ENCODE measurements around the gene RAPSN.

RAPSN gene

GRCh38 chr11:47409440-47410369 lies 39.2 kb downstream of the RAPSN start:
- Histone ChIP-seq H3K79me2 (ENCODE audit: control insufficient read depth, low read length) (no peaks in the 10 kb centered on the region), H3K4me1 (ENCODE audit: control insufficient read depth, low read length) (peaks cover 31% of the 10 kb centered on the region), H3K27ac (ENCODE audit: low read depth, low read length) (no peak overlapping the region), H3K9me3 (ENCODE audit: control insufficient read depth, insufficient read depth, low read length) (no peaks in the 10 kb centered on the region), H4K20me1 (ENCODE audit: control insufficient read depth, insufficient read depth, low read depth, low read length) (no peaks in the 10 kb centered on the region), H3F3A (ENCODE audit: control insufficient read depth, insufficient read depth) (peaks cover 17% of the 10 kb centered on the region), H3K9me2 (replicated peaks; ENCODE audit: control insufficient read depth, low read length) (no peaks in the 10 kb centered on the region), H3K4me3 (ENCODE audit: low read length) (peak overlapping the region; percentile 90; the same call in 1 of the 2 replicates), H3K36me3 (ENCODE audit: control insufficient read depth, low read length) (0 out of 2 replicates have a peak, but pooled peaks cover 3% of the 10 kb centered on the region), H3K27me3 (ENCODE audit: control insufficient read depth, low read length) (no peaks in the 10 kb centered on the region), H3K4me2 (ENCODE audit: low read length) (peak overlapping the region; percentile 87)
- TF ChIP-seq CTCF (IDR thresholded peaks at IDR 0.05; ENCODE audit: low read depth, low read length, poor library complexity, severe bottlenecking) (no peak), EZH2phosphoT487 (IDR thresholded peaks at IDR 0.05; ENCODE audit: borderline replicate concordance, low read length) (no peak)

- Histone ChIP-seq H3K9me3 (ENCODE audit: control insufficient read depth, insufficient read depth, low read length) (no peaks in the 10 kb centered on the region), H3K79me2 (ENCODE audit: control insufficient read depth, low read length) (no peaks in the 10 kb centered on the region), H3K9me2 (replicated peaks; ENCODE audit: control insufficient read depth, low read length) (no peaks in the 10 kb centered on the region), H3K4me1 (ENCODE audit: control insufficient read depth, low read length) (peaks cover 31% of the 10 kb centered on the region), H4K20me1 (ENCODE audit: control insufficient read depth, insufficient read depth, low read depth, low read length) (no peaks in the 10 kb centered on the region), H3F3A (ENCODE audit: control insufficient read depth, insufficient read depth) (peaks cover 17% of the 10 kb centered on the region), H3K4me3 (ENCODE audit: low read length) (peak overlapping the region; percentile 90), H3K27me3 (ENCODE audit: control insufficient read depth, low read length) (no peaks in the 10 kb centered on the region), H3K36me3 (ENCODE audit: control insufficient read depth, low read length) (no peaks in the 10 kb centered on the region), H3K4me2 (ENCODE audit: low read length) (peak overlapping the region; percentile 87), H3K27ac (ENCODE audit: low read depth, low read length) (no peak overlapping the region)
- TF ChIP-seq CTCF (IDR thresholded peaks at IDR 0.05; ENCODE audit: low read depth, low read length, poor library complexity, severe bottlenecking) = no peak
- TF ChIP-seq EZH2phosphoT487 (IDR thresholded peaks at IDR 0.05; ENCODE audit: borderline replicate concordance, low read length) = no peak
These were observed 40.1 kb downstream of the RAPSN start for GRCh38 chr11:47408598-47409439.

DNA sequence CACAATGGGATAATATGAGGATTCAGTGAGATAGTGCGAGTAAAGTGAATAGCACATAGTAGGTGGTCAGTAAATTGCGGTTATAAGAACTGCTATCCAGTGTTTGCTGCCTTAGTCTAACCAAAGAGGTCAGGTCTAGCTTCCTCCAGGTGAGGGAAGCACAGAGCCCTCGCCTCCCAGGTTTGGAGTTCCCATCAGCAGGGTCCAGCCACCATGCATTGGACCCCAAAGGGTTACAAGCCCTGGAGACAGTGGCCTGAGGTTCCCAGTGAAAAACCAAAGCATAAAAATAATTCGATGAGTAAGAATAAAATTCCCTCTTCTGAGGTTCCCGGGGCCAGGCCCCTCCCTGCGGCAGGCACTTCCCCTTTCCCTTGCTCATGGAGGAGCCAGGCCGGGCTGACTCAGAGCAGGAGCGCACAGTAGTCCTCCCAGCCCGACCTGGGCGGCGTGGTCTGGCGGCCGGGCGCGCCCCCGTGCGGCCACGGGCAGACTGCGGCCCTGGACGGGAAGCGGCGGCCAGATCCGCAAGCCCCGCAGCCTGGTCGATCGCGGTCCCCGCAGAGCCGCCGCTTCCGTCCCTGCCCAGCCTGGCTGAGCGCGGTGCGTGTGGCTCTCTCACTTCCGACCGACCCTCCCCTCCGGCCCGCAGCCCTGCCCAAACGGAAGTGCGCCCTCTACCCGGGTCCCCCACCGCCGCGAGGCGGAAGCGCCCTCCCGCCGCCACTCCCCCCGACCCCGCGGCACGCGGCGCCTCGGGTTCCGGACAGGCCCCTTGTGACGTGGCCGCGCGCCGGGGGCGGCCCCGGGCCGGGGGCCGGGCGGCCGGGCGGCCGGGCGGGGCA lies 41.0 kb downstream of the RAPSN start, which contains the start of gene SLC39A13:
Gene SLC39A13, plus strand, starts transcription at position 845 of the 845 bp plus-strand sequence. CDS start 1,505 bp downstream, outside the sequence.
- H3K27me3 ChIP-seq (ENCODE audit: control insufficient read depth, low read length) = no peaks in the 10 kb centered on the region
- peak within 1 kb of the TSS; percentile 90 for H3K4me3 ChIP-seq (ENCODE audit: low read length)
- no peaks in the 10 kb centered on the region for H3K9me3 ChIP-seq (ENCODE audit: control insufficient read depth, insufficient read depth, low read length)
- H4K20me1 ChIP-seq (ENCODE audit: control insufficient read depth, insufficient read depth, low read depth, low read length) = no peaks in the 10 kb centered on the region
- H3K4me1 ChIP-seq (ENCODE audit: control insufficient read depth, low read length) = peaks cover 40% of the 10 kb centered on the region
- H3K27ac ChIP-seq (ENCODE audit: low read depth, low read length) = peak within 1 kb of the TSS; percentile 81
- peaks cover 17% of the 10 kb centered on the region for H3F3A ChIP-seq (ENCODE audit: control insufficient read depth, insufficient read depth)
- no peaks in the 10 kb centered on the region for H3K36me3 ChIP-seq (ENCODE audit: control insufficient read depth, low read length)
- H3K4me2 ChIP-seq (ENCODE audit: low read length) = peak within 1 kb of the TSS; percentile 92
- H3K9me2 ChIP-seq (replicated peaks; ENCODE audit: control insufficient read depth, low read length) = no peaks in the 10 kb centered on the region
- TF ChIP-seq EZH2phosphoT487 (IDR thresholded peaks at IDR 0.05; ENCODE audit: borderline replicate concordance, low read length) (no peak), CTCF (IDR thresholded peaks at IDR 0.05; ENCODE audit: low read depth, low read length, poor library complexity, severe bottlenecking) (peak; percentile 93)
- H3K79me2 ChIP-seq (ENCODE audit: control insufficient read depth, low read length) = no peaks in the 10 kb centered on the region
